Stimulated activated CD8-positive, alpha-beta memory T cell treated with anti-CD3 and anti-CD28 coated beads, Interleukin-12 subunit alpha, Interleukin-12 subunit beta, amount 100 ng/mL, for 24 hours (primary cell): ENCODE data around the gene C12orf43.
A peak's percentile ranks its signal among the peaks of the same experiment; 100 is the strongest.
"Not testable (repeated sequence)": the region's sequence is repeated elsewhere in the genome, so short reads cannot be mapped to it uniquely, and the experiment has no call there.

ENCODE experiments used
- DNase-seq: peaks from one replicate; pipeline ENCODE4 v3.0.0-alpha.2; 2020; ENCODE audit errors: extremely low read depth

The C12orf43 gene, protein sequence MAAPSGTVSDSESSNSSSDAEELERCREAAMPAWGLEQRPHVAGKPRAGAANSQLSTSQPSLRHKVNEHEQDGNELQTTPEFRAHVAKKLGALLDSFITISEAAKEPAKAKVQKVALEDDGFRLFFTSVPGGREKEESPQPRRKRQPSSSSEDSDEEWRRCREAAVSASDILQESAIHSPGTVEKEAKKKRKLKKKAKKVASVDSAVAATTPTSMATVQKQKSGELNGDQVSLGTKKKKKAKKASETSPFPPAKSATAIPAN

GRCh38 chr12:121015825-121016766 lies at the start of gene C12orf43:
TSS of gene C12orf43 (minus strand) at chr12:121016487. CDS start at chr12:121016474, 13 bp downstream.
- DNase-seq, result peak; percentile 74

- no peak for DNase-seq
Observed at GRCh38 chr12:121065345-121065744, 49.1 kb upstream of the C12orf43 start.

GRCh38 chr12:121064586-121064985 lies 48.3 kb upstream of the C12orf43 start:
- not testable (repeated sequence) for DNase-seq

DNA sequence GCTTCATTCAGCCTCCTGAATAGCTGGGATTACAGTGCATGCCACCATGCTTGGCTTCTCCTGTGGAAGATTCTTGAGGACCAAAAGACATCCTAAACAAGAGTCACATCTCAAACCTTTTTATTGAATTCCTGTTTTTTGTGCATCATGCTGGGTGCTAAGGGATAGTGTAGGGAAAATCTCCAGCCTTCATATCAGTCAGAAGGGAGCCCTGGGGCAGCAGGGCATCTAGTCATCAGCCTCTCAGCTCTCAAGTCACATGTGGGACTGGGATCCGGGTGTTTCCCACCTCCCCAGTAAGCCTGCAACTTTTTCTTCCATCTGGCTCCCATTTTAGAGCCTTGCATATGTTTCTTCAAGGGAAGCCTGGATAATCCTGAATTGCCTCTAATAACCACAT lies 47.8 kb upstream of the C12orf43 start:
- no peak for DNase-seq

GRCh38 chr12:121062391-121063045 lies 46.2 kb upstream of the C12orf43 start:
- no peak for DNase-seq

DNA sequence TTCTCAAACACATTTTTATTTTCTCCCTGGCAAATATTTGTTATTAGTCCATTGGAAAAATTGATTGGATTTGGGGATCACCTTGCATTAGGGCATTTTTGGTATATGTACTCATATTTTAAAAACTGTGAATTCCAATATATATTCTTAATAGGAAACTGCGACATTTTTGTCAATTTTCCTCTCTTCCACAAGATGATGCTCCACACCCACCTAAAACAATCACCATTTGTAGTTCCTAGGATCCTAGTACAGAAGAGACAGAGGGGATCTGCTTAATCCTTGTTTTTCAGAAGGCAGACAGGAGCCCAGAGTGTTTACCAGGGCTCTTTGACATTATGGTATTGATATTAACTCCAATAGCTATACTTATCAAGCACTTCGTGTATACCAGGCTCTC lies 45.5 kb upstream of the C12orf43 start:
- no peak for DNase-seq

DNA sequence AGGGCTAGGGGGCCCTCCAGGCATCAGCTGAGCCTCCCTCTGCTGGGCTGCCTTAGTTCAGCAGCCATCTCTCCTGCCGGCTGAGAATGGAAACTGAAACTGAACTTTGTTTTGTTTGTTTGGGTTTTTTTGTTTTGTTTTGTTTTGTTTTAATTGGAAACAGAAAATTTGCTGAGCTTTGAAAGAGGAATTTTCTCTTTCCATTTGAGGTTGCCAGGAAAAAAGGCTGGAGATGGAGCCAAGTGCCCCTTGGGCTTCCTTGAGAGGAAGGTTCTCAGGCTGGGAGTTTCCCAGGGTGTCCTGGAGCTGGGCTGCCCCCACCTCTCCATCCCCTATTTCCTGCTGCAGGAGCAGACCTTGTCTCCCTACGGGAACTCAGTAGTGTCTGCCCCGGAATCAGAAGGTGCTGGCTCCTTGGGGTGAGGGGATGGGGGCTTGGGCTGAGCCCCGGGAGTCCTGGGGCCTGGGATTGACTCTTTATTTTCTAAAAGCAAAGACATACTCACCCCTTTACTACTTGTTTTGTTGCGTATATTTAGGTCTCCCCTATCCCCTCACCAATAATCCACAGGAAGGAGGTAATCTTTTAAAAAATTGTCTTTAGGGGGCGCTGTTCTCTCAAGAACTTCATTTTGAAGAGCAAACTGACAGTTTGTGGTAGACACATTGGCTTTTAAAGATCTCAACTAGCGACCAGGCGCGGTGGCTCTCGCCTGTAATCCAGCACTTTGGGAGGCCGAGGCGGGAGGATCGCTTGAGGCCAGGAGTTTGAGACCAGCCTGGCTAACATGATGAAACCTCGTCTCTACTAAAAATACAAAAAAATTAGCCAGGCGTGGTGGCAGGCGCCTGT lies 44.1 kb upstream of the C12orf43 start:
- DNase-seq, result no peak

DNA sequence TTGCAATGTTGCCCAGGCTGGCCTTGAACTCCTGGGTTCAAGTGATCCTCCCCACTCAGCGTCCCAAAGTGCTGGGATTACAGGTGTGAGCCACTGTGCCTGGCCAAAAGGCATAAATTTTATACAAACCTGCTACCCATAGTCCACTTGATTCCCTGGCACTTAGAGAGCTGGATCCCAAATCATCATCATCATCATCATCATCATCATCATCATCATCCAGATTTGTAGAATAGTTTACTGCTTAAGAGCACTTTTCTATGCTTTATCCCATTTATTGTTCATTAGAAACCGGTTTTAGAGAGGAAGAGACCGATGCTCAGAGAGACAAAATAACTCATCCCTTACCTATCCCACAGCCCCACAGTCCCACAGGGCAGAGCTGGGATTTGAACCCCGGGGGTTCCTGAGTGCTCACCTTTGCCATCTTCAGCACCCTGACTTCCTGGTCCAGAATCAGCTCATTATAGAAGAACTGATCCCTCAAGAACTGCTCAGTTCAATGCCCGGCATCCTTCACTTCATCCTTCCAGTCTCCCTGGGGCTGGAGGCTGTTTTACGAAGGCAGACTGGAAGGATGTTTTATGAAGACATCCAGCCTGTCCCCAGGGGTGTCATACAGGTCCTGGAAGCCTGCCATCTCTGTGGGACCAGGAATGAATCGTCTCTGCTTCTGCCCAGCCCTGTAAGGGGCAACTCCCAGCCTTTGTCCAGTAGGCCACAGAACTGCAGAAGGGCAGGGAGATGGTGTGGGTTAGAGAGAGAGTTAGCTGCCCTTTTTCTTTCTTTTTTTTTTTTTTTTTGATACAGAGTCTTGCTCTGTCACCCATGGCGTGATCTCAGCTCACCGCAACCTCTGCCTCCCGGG lies 43.0 kb upstream of the C12orf43 start:
- DNase-seq, result no peak

DNA sequence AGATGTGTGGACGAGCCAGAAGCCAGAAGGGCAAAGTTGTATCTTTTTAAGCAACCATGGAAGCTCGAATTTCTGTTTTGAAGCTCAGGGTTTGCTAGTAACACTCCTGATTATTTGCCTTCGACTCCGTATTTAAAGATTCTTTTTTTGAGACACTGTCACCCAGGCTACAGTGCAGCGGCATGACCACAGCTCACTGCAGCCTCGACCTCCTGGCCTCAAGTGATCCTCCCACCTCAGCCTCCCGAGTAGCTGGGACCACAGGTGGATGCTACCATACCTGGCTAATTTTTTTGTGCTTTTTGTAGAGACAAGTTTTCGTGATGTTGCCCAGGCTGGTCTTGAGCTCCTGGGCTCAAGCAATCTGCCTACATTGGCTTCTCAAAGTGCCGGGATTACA lies 41.5 kb upstream of the C12orf43 start:
- no peak for DNase-seq

GRCh38 chr12:121053706-121054105 lies 37.4 kb upstream of the C12orf43 start:
- DNase-seq, result no peak

GRCh38 chr12:121050725-121051124 lies 34.4 kb upstream of the C12orf43 start:
- no peak for DNase-seq

GRCh38 chr12:121048442-121048841 lies 32.2 kb upstream of the C12orf43 start:
- no peak for DNase-seq

- not testable (repeated sequence) for DNase-seq
Observed at GRCh38 chr12:121047400-121047799, 31.1 kb upstream of the C12orf43 start.

GRCh38 chr12:121043067-121043466 lies 26.8 kb upstream of the C12orf43 start:
- DNase-seq, result no peak

- no peak for DNase-seq
Observed at GRCh38 chr12:121038861-121039668, 22.8 kb upstream of the C12orf43 start, which contains the start of gene OASL. TSS of gene OASL (minus strand) at chr12:121039246. CDS start at chr12:121038971, 275 bp downstream.

DNA sequence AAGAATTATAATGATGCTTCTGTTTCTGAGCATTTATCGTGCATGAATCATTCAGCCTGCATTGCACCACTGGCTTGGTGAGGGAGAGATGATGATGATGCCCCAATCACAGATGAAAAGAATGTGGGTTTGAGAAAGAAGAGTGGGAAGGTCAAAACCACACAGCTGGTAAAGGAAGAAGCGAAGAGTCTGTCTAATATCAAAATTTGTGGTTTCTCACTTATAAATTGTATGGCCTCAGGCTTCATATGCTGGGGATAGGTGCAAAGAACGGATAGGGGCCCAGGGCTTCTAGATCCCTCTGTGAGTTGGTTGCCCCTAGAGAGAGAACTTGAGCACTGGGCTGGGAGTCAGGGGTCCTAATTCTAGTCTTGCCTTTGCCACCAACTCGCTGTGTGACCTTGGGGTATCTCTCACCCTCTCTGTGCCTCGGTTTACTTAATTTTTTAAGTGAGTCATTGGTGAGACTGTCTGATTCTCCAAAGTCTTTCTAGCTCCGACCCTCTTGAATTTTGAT lies 20.6 kb upstream of the C12orf43 start:
- no peak for DNase-seq

DNA sequence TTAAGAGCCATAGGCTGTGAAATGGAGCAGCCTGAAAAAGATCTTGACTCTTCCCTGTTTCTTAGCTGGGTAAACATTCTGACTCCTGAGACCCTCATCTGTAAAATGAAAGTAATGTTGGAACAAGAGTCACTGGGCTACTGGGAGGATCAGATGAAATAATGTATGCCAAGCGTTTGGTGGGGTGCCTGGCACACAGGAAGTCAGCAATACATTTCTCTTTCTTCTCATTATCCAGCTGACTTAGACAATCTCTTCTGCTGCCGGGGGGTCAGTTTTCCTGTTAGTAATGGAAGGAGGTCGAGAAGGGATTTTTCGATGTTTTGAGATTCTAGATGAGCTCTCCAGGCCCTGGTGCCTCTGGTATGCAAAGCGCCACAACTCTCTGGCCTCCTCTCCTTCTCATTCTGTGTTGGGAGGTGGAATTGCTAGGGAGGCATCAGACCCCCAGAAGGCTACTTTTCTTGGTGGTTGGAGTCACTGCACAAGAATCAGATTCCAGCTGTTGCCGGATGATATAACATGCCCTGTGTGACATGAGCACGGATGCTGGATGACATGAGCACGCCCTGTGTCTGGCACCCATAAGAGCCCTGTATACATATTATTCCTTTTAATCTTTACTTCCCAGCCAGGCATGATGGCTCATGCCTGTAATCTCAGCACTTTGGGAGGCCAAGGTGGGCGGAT lies 18.5 kb upstream of the C12orf43 start:
- DNase-seq, result no peak

- no peak for DNase-seq
Observed at GRCh38 chr12:121033625-121034349, 17.5 kb upstream of the C12orf43 start.
